ENCODE results near the gene ZNRF3. TPM values are rescaled to one million over a fixed set of nuclear protein-coding genes. Genes with fewer than 3 reads are reported as not detected.

ZNRF3 gene
- polyA plus RNA-seq, 1 donor from 2014 or later = 2.9 TPM

- Histone ChIP-seq H2AFZ (ENCODE audit: low read depth, low read length) (no peak overlapping the region), H3K79me2 (replicated peaks; ENCODE audit: insufficient read depth, low read length) (no peaks in the 10 kb centered on the region), H3K4me2 (ENCODE audit: low read length) (no peak overlapping the region), H3K27ac (ENCODE audit: low read length) (no peak overlapping the region), H3F3A (ENCODE audit: insufficient read depth, low read length, poor library complexity, severe bottlenecking) (no peaks in the 10 kb centered on the region), H3K4me3 (ENCODE audit: low read length) (no peak overlapping the region), H3K27me3 (ENCODE audit: insufficient read depth, low read depth, low read length) (no peaks in the 10 kb centered on the region), H3K9ac (ENCODE audit: low read length) (no peak overlapping the region), H4K20me1 (ENCODE audit: insufficient read depth) (no peaks in the 10 kb centered on the region), H3K36me3 (ENCODE audit: insufficient read depth, low read length) (no peaks in the 10 kb centered on the region), H3K9me2 (ENCODE audit: insufficient read depth, low read length) (no peaks in the 10 kb centered on the region), H3K9me3 (ENCODE audit: low read length) (no peaks in the 10 kb centered on the region)
- no peak for TF ChIP-seq REST (IDR thresholded peaks at IDR 0.05; ENCODE audit: borderline replicate concordance)
- no peak for TF ChIP-seq EZH2 (IDR thresholded peaks at IDR 0.05; ENCODE audit: borderline replicate concordance, insufficient read depth, low read length, poor library complexity, severe bottlenecking)
- no peak for TF ChIP-seq TAF1 (IDR thresholded peaks at IDR 0.05; ENCODE audit: low read depth)
- no peak for TF ChIP-seq CTCF (IDR thresholded peaks at IDR 0.05; ENCODE audit: poor library complexity, severe bottlenecking)
- no peak for TF ChIP-seq RAD21 (conservative IDR thresholded peaks at IDR 0.05)
- no peak for TF ChIP-seq POLR2AphosphoS5 (IDR thresholded peaks at IDR 0.05)
- TF ChIP-seq MXI1 (conservative IDR thresholded peaks at IDR 0.05; ENCODE audit: poor library complexity, severe bottlenecking) = no peak
- no peak for TF ChIP-seq SMC3 (conservative IDR thresholded peaks at IDR 0.05; ENCODE audit: poor library complexity)
- no peak for TF ChIP-seq EP300 (conservative IDR thresholded peaks at IDR 0.05; ENCODE audit: poor library complexity, severe bottlenecking)
These were observed 138.9 kb downstream of the ZNRF3 start for GRCh38 chr22:29022101-29022817.

GRCh38 chr22:29023172-29023796 is 139.9 kb downstream of the ZNRF3 start:
- TF ChIP-seq TAF1 (IDR thresholded peaks at IDR 0.05; ENCODE audit: low read depth) = no peak
- no peak for TF ChIP-seq RAD21 (conservative IDR thresholded peaks at IDR 0.05)
- TF ChIP-seq REST (IDR thresholded peaks at IDR 0.05; ENCODE audit: borderline replicate concordance) = no peak
- TF ChIP-seq EZH2 (IDR thresholded peaks at IDR 0.05; ENCODE audit: borderline replicate concordance, insufficient read depth, low read length, poor library complexity, severe bottlenecking) = no peak
- no peak for TF ChIP-seq SMC3 (conservative IDR thresholded peaks at IDR 0.05; ENCODE audit: poor library complexity)
- no peak for TF ChIP-seq MXI1 (conservative IDR thresholded peaks at IDR 0.05; ENCODE audit: poor library complexity, severe bottlenecking)
- TF ChIP-seq POLR2AphosphoS5 (IDR thresholded peaks at IDR 0.05) = no peak
- no peak overlapping the region for H3K9ac ChIP-seq (ENCODE audit: low read length)
- no peaks in the 10 kb centered on the region for H3F3A ChIP-seq (ENCODE audit: insufficient read depth, low read length, poor library complexity, severe bottlenecking)
- no peak overlapping the region for H3K4me2 ChIP-seq (ENCODE audit: low read length)
- H4K20me1 ChIP-seq (ENCODE audit: insufficient read depth) = no peaks in the 10 kb centered on the region
- no peak overlapping the region for H2AFZ ChIP-seq (ENCODE audit: low read depth, low read length)
- no peak overlapping the region for H3K27ac ChIP-seq (ENCODE audit: low read length)
- H3K79me2 ChIP-seq (replicated peaks; ENCODE audit: insufficient read depth, low read length) = no peaks in the 10 kb centered on the region
- no peaks in the 10 kb centered on the region for H3K27me3 ChIP-seq (ENCODE audit: insufficient read depth, low read depth, low read length)
- H3K9me2 ChIP-seq (ENCODE audit: insufficient read depth, low read length) = no peaks in the 10 kb centered on the region
- no peaks in the 10 kb centered on the region for H3K36me3 ChIP-seq (ENCODE audit: insufficient read depth, low read length)
- no peak overlapping the region for H3K4me3 ChIP-seq (ENCODE audit: low read length)
- H3K9me3 ChIP-seq (ENCODE audit: low read length) = no peaks in the 10 kb centered on the region
